ENCODE measurements around the gene FGD5. TPM values are rescaled to one million over a fixed set of nuclear protein-coding genes. Genes with fewer than 3 reads are reported as not detected.
A peak's percentile ranks its signal among the peaks of the same experiment; 100 is the strongest.

The FGD5 gene
- total RNA-seq, 2 donors from 2014 or later = not detected

GRCh38 chr3:14875411-14876175, 56.8 kb downstream of the FGD5 start:
- Mint-ChIP-seq H3K36me3 (ENCODE audit: low read depth) (peaks cover 2% of the 10 kb centered on the region), H3K27ac (peak overlapping the region; percentile 69), H3K4me1 (peaks cover 28% of the 10 kb centered on the region), H3K4me3 (peak overlapping the region; percentile 31), H3K27me3 (peaks cover 18% of the 10 kb centered on the region)
- ATAC-seq = no peak
- no peak for DNase-seq
- H3K9me3 ChIP-seq (ENCODE audit: control insufficient read depth, low read length, poor library complexity, severe bottlenecking) = no peaks in the 10 kb centered on the region

- Mint-ChIP-seq H3K4me1 (peaks cover 29% of the 10 kb centered on the region), H3K27me3 (peaks cover 17% of the 10 kb centered on the region), H3K36me3 (ENCODE audit: low read depth) (peaks cover 2% of the 10 kb centered on the region), H3K27ac (peak overlapping the region; percentile 43), H3K4me3 (no peak overlapping the region)
- DNase-seq = no peak
- ATAC-seq = no peak
- H3K9me3 ChIP-seq (ENCODE audit: control insufficient read depth, low read length, poor library complexity, severe bottlenecking) = no peaks in the 10 kb centered on the region
Observed at GRCh38 chr3:14876921-14877333, 58.2 kb downstream of the FGD5 start.

GRCh38 chr3:14877469-14877868, 58.7 kb downstream of the FGD5 start:
- DNase-seq (no peak), ATAC-seq (no peak)
- Mint-ChIP-seq H3K27me3 (peaks cover 17% of the 10 kb centered on the region), H3K4me3 (no peak overlapping the region), H3K36me3 (ENCODE audit: low read depth) (peaks cover 2% of the 10 kb centered on the region), H3K27ac (peak overlapping the region; percentile 43), H3K4me1 (peaks cover 31% of the 10 kb centered on the region)
- H3K9me3 ChIP-seq (ENCODE audit: control insufficient read depth, low read length, poor library complexity, severe bottlenecking) = no peaks in the 10 kb centered on the region

GRCh38 chr3:14879211-14879874, 60.6 kb downstream of the FGD5 start:
- peaks cover 42% of the 10 kb centered on the region for H3K4me1 Mint-ChIP-seq
- no peaks in the 10 kb centered on the region for H3K36me3 Mint-ChIP-seq (ENCODE audit: low read depth)
- peak overlapping the region; percentile 70 for H3K27ac Mint-ChIP-seq
- peak overlapping the region; percentile 47 for H3K4me3 Mint-ChIP-seq
- DNase-seq = no peak
- H3K9me3 ChIP-seq (ENCODE audit: control insufficient read depth, low read length, poor library complexity, severe bottlenecking) = no peaks in the 10 kb centered on the region
- H3K27me3 Mint-ChIP-seq = peaks cover 13% of the 10 kb centered on the region
- ATAC-seq = peak; percentile 79

GRCh38 chr3:14880447-14881106, 61.8 kb downstream of the FGD5 start:
- Mint-ChIP-seq H3K4me1 (peaks cover 51% of the 10 kb centered on the region), H3K27ac (peak overlapping the region; percentile 81)
- ATAC-seq = no peak

GRCh38 chr3:14883226-14883625, 64.5 kb downstream of the FGD5 start:
- Mint-ChIP-seq H3K4me1 (peaks cover 56% of the 10 kb centered on the region), H3K27ac (peak overlapping the region; percentile 84), H3K27me3 (peaks cover 10% of the 10 kb centered on the region), H3K36me3 (ENCODE audit: low read depth) (no peaks in the 10 kb centered on the region), H3K4me3 (no peak overlapping the region)
- H3K9me3 ChIP-seq (ENCODE audit: control insufficient read depth, low read length, poor library complexity, severe bottlenecking) = no peaks in the 10 kb centered on the region
- no peak for DNase-seq
- ATAC-seq = no peak

More at GRCh38 chr3:14880447-14881106, 61.8 kb downstream of the FGD5 start:
- no peaks in the 10 kb centered on the region for H3K9me3 ChIP-seq (ENCODE audit: control insufficient read depth, low read length, poor library complexity, severe bottlenecking)
- DNase-seq = no peak
- Mint-ChIP-seq H3K36me3 (ENCODE audit: low read depth) (no peaks in the 10 kb centered on the region), H3K4me3 (peak overlapping the region; percentile 68), H3K27me3 (peaks cover 10% of the 10 kb centered on the region)

GRCh38 chr3:14884665-14885064, 65.9 kb downstream of the FGD5 start:
- H3K4me1 Mint-ChIP-seq = peaks cover 51% of the 10 kb centered on the region
- H3K27ac Mint-ChIP-seq = peak overlapping the region; percentile 94
- ATAC-seq (peak; percentile 38), DNase-seq (no peak)
- no peaks in the 10 kb centered on the region for H3K36me3 Mint-ChIP-seq (ENCODE audit: low read depth)
- no peaks in the 10 kb centered on the region for H3K9me3 ChIP-seq (ENCODE audit: control insufficient read depth, low read length, poor library complexity, severe bottlenecking)
- H3K4me3 Mint-ChIP-seq = peak overlapping the region; percentile 75
- H3K27me3 Mint-ChIP-seq = peaks cover 10% of the 10 kb centered on the region

- peak; percentile 40 for ATAC-seq
- H3K4me3 Mint-ChIP-seq = peak overlapping the region; percentile 75
- peaks cover 56% of the 10 kb centered on the region for H3K4me1 Mint-ChIP-seq
Observed at GRCh38 chr3:14885307-14885706, 66.5 kb downstream of the FGD5 start.

GRCh38 chr3:14886101-14886500, 67.3 kb downstream of the FGD5 start:
- no peaks in the 10 kb centered on the region for H3K36me3 Mint-ChIP-seq (ENCODE audit: low read depth)
- peaks cover 9% of the 10 kb centered on the region for H3K27me3 Mint-ChIP-seq
- DNase-seq = no peak
- H3K27ac Mint-ChIP-seq = no peak overlapping the region
- ATAC-seq = no peak
- no peaks in the 10 kb centered on the region for H3K9me3 ChIP-seq (ENCODE audit: control insufficient read depth, low read length, poor library complexity, severe bottlenecking)
- H3K4me1 Mint-ChIP-seq = peaks cover 56% of the 10 kb centered on the region
- H3K4me3 Mint-ChIP-seq = no peak overlapping the region

More at GRCh38 chr3:14885307-14885706, 66.5 kb downstream of the FGD5 start:
- DNase-seq = no peak
- Mint-ChIP-seq H3K27me3 (peaks cover 10% of the 10 kb centered on the region), H3K36me3 (ENCODE audit: low read depth) (no peaks in the 10 kb centered on the region), H3K27ac (peak overlapping the region; percentile 94)
- no peaks in the 10 kb centered on the region for H3K9me3 ChIP-seq (ENCODE audit: control insufficient read depth, low read length, poor library complexity, severe bottlenecking)

- no peaks in the 10 kb centered on the region for H3K9me3 ChIP-seq (ENCODE audit: control insufficient read depth, low read length, poor library complexity, severe bottlenecking)
- H3K36me3 Mint-ChIP-seq (ENCODE audit: low read depth) = no peaks in the 10 kb centered on the region
- no peak overlapping the region for H3K4me3 Mint-ChIP-seq
- peaks cover 8% of the 10 kb centered on the region for H3K27me3 Mint-ChIP-seq
- no peak overlapping the region for H3K27ac Mint-ChIP-seq
- peaks cover 44% of the 10 kb centered on the region for H3K4me1 Mint-ChIP-seq
- no peak for ATAC-seq
- no peak for DNase-seq
Observed at GRCh38 chr3:14889205-14889604, 70.4 kb downstream of the FGD5 start.

GRCh38 chr3:14889943-14890342, 71.2 kb downstream of the FGD5 start:
- ATAC-seq (no peak), DNase-seq (no peak)
- H3K9me3 ChIP-seq (ENCODE audit: control insufficient read depth, low read length, poor library complexity, severe bottlenecking) = no peaks in the 10 kb centered on the region
- Mint-ChIP-seq H3K27ac (peak overlapping the region; percentile 89), H3K4me3 (no peak overlapping the region), H3K27me3 (peaks cover 7% of the 10 kb centered on the region), H3K36me3 (ENCODE audit: low read depth) (no peaks in the 10 kb centered on the region), H3K4me1 (peaks cover 38% of the 10 kb centered on the region)

GRCh38 chr3:14890476-14890875, 71.7 kb downstream of the FGD5 start:
- Mint-ChIP-seq H3K4me1 (peaks cover 36% of the 10 kb centered on the region), H3K4me3 (no peak overlapping the region), H3K27me3 (peaks cover 12% of the 10 kb centered on the region), H3K27ac (peak overlapping the region; percentile 89), H3K36me3 (ENCODE audit: low read depth) (peaks cover 2% of the 10 kb centered on the region)
- ATAC-seq = peak; percentile 69
- no peaks in the 10 kb centered on the region for H3K9me3 ChIP-seq (ENCODE audit: control insufficient read depth, low read length, poor library complexity, severe bottlenecking)
- no peak for DNase-seq
